Measurements from ENCODE around the gene OR8J3.

DNA sequence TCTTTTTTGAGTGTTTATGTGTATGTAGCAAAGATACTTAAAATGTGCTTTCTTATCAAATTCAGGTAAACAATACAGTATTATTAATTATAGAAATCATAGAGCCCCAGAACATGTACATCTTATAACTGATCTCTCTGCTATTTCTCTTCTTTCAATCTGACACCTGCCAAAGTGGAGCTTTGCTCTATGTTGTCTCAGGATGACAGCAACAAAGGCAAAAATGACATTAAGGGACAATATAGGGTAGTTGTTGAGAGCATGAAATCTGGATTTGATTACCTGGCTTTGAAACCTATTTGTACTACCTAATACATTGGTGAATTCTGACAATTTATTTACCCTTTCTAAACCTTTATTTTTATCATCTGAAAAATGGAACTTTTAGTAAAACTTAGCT lies 43.5 kb upstream of the OR8J3 start:
- TF ChIP-seq, protein P1, sequence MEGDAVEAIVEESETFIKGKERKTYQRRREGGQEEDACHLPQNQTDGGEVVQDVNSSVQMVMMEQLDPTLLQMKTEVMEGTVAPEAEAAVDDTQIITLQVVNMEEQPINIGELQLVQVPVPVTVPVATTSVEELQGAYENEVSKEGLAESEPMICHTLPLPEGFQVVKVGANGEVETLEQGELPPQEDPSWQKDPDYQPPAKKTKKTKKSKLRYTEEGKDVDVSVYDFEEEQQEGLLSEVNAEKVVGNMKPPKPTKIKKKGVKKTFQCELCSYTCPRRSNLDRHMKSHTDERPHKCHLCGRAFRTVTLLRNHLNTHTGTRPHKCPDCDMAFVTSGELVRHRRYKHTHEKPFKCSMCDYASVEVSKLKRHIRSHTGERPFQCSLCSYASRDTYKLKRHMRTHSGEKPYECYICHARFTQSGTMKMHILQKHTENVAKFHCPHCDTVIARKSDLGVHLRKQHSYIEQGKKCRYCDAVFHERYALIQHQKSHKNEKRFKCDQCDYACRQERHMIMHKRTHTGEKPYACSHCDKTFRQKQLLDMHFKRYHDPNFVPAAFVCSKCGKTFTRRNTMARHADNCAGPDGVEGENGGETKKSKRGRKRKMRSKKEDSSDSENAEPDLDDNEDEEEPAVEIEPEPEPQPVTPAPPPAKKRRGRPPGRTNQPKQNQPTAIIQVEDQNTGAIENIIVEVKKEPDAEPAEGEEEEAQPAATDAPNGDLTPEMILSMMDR (IDR thresholded peaks at IDR 0.05; ENCODE audit: insufficient read depth, low read depth, low read length): no peak
- no peak for TF ChIP-seq EZH2 (IDR thresholded peaks at IDR 0.05; ENCODE audit: insufficient read depth, low read length)

Measured in astrocyte (in vitro differentiated cells and primary cell).